ENCODE measurements around the gene BNIP3.
"Not testable (repeated sequence)": the region's sequence is repeated elsewhere in the genome, so short reads cannot be mapped to it uniquely, and the experiment has no call there.

The BNIP3 gene

DNA sequence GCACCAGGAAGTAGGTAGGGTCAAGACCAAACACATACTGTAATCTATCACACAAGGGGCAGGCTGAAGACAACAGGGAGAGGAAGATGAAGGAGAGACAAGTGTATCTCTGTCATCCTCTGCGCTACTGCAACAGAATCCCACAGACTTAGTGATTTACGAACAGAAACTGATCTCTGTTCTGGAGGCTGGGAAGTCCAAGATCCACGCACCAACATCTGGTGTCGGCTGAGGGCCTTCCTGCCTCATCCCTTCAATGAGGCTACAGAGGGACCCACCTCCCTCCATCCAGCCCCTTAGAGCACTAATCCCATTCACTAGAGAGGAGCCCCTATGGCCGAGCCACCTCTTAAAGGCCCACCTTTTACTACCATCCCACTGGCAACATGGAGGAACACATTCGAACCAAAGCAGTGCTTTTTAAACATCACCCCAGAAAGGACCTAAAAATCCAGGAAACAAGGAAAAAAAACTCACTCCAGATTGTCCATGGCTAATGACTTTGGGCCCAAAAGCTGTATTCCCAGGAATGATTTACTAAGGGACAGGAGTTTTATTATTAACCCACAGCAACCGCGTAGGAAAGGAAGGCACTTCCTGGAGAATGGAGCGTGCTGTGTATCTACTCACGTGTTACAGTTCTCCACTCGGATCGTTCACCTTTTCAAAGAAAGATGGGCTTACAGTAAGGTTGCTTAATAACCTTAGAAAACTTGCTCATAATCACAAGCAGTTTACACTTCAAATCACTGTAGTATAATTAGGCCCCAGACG is 4.2 kb downstream of the BNIP3 start:
- no peak for DNase-seq (ENCODE audit: low read depth)

DNA sequence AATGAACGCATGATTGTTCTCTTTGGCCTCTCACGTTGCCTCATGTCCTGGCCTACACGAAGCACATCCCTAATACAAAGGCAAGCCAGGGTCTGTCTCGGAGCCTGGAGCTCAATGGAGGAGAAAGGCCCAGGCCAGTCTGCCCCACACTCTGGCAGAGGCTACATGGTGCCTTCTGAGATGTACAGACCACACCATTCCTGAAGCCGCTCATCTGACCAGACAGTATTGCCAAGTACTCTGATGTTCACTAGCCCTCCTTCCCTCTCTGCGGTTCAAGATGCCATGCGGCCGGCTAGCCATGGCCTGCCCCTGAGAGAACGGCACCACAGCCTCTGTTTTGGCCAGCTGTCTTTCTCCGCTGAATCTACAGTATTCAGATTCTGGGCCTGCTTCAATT is 5.9 kb downstream of the BNIP3 start:
- no peak for DNase-seq (ENCODE audit: low read depth)

DNA sequence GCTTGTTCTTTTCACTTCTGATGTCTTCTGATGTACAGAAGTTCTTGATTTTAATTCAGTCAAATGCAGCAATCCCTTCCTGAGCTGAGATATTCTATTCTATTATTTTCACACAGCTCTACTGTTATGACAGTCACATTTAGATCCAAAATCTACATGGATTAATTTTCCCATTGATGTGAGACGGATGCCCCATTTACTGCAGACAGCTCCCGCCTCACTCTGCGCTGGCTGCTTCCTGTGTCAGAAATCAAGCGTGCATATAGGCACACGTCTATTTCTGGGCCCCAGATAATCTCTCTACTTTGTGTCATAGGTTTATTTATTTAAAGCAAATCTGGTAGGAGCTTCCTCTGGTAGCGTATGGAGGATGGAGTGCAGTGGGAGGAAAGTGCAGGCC is 6.7 kb downstream of the BNIP3 start:
- no peak for DNase-seq (ENCODE audit: low read depth)

DNA sequence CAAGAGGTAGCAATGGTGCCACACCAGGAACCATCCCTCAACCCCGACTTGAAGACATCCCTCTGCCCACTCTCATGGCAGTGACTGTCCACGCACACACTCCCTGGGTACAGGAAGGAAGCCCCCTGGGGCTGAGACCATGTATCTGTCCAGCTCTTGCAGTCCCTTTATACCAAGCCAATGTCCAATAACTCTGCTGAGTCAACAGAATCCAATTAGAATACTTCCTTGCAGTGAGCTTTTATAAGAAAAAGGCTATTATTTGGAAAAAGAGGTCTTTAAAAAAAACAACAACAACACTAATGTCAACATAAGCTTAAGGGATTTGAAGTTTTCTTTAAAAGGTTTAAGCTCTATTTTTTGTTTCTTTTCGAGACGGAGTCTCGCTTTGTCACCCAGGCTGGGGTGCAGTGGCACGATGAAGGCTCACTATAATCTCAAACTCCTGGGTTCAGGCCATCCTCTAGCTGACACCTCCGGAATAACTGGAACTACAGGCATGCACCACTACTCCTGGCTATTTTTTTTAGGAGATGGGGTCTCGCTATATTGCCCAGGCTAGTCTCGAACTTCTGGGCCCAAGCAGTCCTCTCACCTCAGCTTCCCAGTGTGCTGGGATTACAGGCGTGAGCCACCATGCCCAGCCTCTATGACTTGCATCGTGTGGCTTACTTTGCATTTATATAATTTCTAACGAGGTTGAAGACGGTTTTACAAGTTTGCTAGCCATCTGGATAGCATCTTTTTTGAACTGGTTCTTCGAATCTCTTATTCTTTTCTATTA is 7.5 kb downstream of the BNIP3 start:
- DNase-seq (ENCODE audit: low read depth) = no peak

GRCh38 chr10:131973160-131973951 is 8.4 kb downstream of the BNIP3 start:
- no peak for DNase-seq (ENCODE audit: low read depth)

- DNase-seq (ENCODE audit: low read depth) = no peak
Measured at GRCh38 chr10:131972474-131973071, 9.2 kb downstream of the BNIP3 start.

- no peak for DNase-seq (ENCODE audit: low read depth)
Measured at GRCh38 chr10:131971591-131971990, 10.1 kb downstream of the BNIP3 start.

DNA sequence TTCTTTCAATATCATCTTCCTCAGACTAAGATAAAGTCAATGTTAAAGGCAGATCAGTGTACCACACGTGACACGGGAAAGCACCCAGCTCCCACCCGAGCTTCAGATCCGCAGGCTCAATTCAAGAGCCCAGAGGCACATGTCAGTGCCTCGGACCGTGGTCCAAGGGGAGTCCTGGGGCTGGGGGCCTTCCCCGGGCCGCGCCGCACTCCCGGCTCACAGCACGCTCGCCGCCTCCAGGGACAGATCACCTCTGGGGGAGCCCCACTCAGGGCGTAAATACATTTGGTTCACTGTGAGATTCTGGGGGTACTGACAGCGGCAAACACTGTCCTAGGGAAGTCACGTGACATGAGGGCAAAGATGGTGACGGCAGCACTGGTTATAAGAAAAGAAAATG is 10.8 kb downstream of the BNIP3 start:
- no peak for DNase-seq (ENCODE audit: low read depth)

GRCh38 chr10:131968949-131969348 is 12.8 kb downstream of the BNIP3 start:
- DNase-seq (ENCODE audit: low read depth) = no peak

GRCh38 chr10:131964298-131964697 is 17.4 kb downstream of the BNIP3 start:
- DNase-seq (ENCODE audit: low read depth) = no peak

DNA sequence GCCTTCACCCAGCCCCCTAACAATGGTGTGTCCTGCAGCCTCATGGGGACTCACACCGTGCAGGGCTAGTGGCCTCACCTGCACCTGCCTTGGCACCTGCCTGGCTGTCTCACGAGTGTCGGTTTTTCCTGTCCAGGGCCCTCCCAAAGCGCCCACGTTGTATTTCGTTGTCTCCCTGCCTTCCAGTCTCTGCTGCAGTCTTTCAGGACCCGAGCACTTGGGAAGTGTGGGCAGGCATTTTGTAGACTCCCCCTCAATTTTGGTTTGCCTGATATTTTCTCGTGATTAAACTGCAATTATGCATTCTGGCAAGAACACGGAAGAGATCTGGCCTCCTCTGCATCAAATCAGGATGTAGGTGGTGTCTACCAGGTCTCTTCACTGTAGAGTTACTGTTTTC is 17.9 kb downstream of the BNIP3 start:
- no peak for DNase-seq (ENCODE audit: low read depth)

DNA sequence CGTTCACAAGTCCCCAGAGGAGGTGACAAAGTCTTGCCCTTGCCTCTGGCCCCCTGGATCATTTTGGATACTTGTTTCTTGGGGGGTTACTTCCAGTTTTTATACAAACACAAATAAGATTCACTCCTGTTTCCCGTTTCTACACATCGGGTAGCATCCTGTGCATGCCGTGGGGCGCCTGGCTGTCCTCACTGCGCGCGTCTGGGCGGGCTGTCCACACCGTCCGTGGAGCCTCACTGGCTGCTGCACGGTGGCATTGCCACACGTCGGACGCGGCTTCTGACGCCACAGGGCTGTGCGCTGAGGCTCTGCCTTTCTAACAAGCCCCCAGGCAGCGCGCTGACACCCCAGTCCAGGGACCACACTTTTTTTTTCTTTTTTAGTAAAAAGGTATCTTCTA is 18.4 kb downstream of the BNIP3 start:
- DNase-seq (ENCODE audit: low read depth) = no peak

GRCh38 chr10:131961777-131962662 is 19.7 kb downstream of the BNIP3 start:
- no peak for DNase-seq (ENCODE audit: low read depth)

GRCh38 chr10:131961047-131961776 is 20.5 kb downstream of the BNIP3 start:
- no peak for DNase-seq (ENCODE audit: low read depth)

- no peak for DNase-seq (ENCODE audit: low read depth)
Measured at GRCh38 chr10:131960631-131961046, 21.1 kb downstream of the BNIP3 start.

DNA sequence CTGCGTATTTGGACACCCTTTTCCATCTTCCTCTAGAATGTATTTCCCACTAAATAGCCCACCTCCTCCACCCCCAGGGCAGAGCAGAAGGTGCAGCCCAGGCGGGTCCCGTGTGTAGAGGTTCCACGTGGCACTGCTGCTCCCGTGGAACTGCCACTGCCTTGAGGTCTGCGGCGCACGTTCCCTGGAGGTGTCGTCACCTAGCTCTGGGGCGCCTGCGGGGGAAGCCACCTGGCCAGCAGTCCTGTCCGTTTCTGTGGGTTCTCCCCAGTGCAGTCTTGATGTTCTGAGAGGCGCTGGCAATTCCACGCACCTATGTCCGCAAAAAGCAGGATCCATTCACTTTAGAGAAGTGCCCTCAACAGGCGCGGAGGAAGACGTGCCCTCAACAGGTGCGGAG is 21.9 kb downstream of the BNIP3 start:
- DNase-seq (ENCODE audit: low read depth) = no peak

DNA sequence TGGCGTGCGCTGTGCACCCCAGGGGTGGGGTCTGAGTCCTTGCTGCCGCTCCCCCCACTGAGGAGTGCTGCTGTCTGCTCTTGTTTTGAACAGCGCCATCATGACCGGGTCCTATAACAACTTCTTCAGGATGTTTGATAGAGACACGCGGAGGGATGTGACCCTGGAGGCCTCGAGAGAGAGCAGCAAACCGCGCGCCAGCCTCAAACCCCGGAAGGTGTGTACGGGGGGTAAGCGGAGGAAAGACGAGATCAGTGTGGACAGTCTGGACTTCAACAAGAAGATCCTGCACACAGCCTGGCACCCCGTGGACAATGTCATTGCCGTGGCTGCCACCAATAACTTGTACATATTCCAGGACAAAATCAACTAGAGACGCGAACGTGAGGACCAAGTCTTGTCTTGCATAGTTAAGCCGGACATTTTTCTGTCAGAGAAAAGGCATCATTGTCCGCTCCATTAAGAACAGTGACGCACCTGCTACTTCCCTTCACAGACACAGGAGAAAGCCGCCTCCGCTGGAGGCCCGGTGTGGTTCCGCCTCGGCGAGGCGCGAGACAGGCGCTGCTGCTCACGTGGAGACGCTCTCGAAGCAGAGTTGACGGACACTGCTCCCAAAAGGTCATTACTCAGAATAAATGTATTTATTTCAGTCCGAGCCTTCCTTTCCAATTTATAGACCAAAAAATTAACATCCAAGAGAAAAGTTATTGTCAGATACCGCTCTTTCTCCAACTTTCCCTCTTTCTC is 26.0 kb downstream of the BNIP3 start:
- no peak for DNase-seq (ENCODE audit: low read depth)

DNA sequence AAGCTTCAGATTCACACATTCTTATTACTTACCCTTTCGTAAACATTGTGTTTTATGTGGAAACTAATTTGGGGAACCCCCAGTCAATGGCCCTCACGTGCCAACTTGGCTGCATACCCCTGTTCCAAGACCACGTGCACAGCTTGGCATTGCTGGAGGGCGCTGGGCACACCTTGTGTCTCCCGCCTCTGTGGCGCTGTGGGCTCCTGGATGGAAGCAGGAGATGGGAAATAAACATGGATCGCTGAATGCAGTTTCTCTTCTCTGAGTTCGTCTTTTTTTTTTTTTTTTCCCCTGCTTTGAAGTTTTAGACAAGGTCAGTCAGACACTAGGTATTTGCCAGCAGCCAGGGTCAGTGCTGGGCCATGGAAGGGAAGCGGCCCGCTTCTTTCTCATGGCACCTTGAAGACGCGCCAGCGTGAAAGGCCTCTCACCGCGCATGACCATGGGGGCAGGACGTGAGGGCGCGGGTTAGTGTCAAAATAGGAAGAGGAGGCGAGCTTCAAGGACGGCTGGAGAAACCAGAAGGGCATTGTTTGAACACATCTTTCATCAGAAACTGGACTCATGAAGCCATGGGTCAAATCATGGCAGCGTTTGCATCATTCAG is 27.3 kb downstream of the BNIP3 start:
- DNase-seq (ENCODE audit: low read depth) = no peak

DNA sequence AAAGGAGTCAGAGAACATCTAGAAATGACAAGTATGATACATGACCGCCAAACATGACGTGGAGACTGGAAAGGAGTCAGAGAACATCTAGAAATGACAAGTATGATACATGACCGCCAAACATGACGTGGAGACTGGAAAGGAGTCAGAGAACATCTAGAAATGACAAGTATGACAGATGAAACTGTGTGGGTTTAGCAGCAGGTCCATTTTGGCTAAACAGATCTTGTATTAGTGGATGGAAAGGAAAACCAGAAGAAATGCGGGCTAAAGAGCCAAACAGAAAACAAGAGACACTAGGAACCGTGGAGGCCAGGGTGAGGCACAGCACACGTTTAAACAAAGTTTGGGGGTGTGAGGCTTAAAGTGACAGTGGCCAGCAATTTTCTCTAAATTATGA is 31.8 kb downstream of the BNIP3 start:
- not testable (repeated sequence) for DNase-seq (ENCODE audit: low read depth)
